Left lobe of liver (tissue), 2 donors: ENCODE data around the gene GPD1L. TPM values are rescaled to one million over a fixed set of nuclear protein-coding genes. Genes with fewer than 3 reads are reported as not detected.
"Not testable (repeated sequence)": the region's sequence is repeated elsewhere in the genome, so short reads cannot be mapped to it uniquely, and the experiment has no call there.

Source experiments
- ATAC-seq: fragments of 200-7000 bp; cut with Tn5 transposase; one replicate; pipeline ENCODE4 v1.9.1; 2020; ENCODE audit warnings: mild to moderate bottlenecking, moderate library complexity
- DNase-seq: peaks from one replicate; pipeline ENCODE4 v3.0.0-alpha.2; 2020; ENCODE audit warnings: low spot score
- total RNA-seq: library from RNA; stranded (reverse); gene quantifications from one replicate; pipeline ENCODE4 v1.2.1, GENCODE V29; 2021
- donor health status: DM: no; HTN: no; CAD: no; lungs with moderate emphysema.
- donor health status: DM: no; HTN: yes; CAD: no.

Gene GPD1L
- total RNA-seq, 1 donor from 2014 or later: 2.4 TPM

DNA sequence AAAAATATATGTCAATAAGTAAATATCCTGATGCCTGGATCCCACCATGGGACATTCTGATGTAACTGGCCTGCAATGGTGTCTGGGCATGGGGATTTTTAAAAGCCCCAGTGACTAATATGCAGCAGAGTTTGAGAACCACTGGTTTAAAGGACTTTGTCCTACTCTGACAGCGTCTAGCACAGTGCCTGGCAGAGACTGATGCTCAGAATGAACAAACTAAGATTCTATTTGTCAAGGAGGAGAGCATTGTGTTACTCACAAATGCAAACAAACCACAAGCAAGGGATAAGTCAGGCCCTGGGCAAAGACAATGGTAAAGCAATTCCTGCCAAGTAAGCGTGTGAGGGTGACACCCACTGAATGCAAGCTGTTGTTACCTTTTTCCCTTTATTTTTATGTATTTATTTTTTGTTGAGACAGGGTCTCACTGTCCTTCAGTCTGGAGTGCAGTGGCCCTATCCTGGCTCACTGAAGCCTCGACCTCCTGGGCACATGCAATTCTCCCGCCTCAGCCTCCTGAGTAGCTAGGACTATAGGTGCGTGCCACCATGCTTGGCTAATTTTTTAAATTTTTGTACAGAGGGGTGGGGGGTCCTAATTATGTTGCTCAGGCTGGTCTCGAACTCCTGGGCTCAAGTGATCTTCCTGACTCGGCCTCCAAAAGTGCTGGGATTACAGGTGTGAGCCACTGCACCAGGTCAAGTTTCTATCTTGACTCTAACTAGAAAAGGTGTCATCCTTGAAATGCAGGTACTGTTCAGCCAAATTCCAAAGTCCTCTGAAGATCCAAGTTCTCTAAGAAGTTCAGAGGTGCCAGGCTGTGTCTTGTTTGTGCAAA is 909 bp upstream of the GPD1L start:
- DNase-seq (no peak), ATAC-seq (no peak)

DNA sequence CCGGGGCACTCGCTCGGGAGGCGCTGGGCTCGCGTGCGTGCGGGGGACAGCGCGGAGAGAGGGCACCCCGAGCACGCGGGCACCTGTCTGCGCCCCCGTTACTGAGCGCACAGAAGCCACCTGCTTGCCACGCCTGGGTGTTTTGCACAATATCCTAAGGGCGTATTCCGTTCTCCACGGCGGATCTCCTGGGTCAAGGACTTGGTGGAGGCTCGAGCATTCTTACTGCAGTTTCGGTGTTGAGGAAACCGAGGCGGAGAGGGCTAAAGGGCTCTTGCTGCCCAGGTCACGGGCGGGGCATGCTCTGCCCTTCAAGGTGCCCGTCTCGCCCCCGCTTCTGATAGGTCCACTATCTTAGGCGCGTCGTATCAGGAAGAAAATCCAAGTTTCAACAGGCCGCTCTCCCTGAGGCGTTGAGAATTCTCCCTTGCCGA is 526 bp downstream of the GPD1L start:
- ATAC-seq (peak; percentile 31), DNase-seq (peak; percentile 51)

DNA sequence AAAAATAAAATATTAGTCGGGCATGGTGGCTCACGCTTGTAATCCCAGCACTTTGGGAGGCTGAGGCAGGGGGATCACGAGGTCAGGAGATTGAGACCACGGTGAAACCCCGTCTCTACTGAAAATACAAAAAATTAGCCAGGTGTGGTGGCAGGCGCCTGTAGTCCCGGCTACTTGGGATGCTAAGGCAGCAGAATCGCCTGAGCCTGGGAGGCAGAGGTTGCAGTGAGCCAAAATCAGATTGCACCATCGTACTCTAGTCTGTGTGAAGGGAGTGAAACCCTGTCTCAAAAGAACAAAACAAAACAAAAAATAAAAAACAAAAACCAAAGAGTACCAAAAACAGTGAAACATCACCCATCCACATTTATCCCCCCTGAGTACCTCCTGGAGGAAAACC is 1.8 kb downstream of the GPD1L start:
- not testable (repeated sequence) for DNase-seq, ATAC-seq

DNA sequence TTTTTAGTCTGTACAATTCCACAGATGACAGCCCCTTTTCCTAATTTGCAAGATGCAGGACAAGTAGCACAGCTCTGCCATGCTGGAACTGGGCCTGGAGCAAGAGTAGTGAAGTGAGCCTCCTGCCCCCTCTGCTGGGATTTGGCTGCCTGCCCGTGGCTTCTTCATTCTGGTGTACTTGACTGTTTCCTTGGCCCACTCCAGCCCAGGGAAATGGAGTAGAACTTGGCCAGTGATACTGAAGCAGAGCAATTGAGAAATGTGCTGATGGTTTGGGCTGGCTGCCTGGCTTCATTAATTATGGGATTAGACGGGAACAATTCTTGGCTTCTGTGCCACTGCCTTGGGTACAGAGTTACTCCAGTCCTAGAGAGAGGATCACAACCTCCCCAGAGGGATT is 2.8 kb downstream of the GPD1L start:
- peak; percentile 52 for DNase-seq
- no peak for ATAC-seq

DNA sequence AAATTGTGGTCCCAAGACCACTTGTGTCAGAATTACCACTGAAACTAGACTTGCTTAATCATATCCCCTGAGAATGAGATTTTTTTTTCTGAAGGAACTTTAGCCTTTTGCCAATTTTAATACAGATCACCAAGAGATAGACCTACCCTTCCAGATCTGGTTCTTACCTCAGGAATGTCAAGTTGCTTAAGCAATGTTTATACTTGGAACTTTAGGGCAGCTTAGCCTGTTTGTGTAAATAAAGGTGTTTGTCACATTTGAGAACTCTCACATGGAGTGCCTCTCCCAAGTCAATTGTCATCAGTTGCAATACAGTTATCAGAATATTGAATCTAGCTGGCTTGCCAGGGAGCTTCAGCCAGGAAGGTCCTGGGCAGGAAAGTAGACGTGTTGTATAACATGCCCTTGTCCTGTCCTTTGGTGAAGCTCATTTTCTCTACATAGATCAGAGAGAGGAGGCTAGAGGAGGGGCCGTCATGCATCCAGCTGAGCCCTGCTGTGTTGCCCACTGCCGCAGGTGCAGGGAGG is 3.9 kb downstream of the GPD1L start:
- DNase-seq (no peak), ATAC-seq (no peak)

DNA sequence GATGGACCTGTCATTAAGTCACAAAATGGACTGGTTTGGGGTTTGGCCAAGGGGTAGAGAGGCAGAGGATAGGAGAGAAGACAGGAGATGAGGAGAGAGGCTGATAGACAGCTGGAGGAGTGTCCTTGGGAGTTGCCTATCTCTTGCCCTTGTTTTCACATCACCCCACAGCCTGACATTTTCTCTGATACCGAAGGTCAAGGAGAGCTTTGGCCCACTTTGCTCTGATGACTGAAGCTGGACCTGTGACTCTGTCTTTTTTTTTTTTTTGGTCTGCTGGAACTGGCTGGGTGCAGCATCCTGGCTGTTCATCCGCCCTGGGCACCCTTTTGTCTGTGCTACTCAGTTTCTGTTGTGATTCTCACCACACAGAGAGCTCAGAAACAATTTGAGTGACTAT is 5.1 kb downstream of the GPD1L start:
- ATAC-seq (no peak), DNase-seq (no peak)

DNA sequence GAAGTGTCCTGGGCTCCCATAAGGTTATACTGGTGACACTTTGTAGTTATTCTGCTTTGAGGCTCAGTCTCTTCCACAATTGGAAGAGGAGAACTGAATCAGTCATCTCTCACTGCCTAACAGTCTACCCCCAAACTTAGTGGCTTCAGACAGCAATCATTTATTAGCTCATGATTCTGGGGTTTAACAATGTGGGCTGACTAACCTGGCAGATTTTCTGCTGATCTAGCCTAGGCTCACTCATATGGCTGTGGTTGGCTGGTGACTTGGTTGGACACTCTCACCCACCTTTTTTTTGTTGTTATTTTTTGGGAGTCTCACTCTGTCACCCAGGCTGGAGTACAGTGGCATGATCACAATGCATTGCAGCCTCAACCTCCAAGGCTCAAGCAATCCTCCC is 7.1 kb downstream of the GPD1L start:
- no peak for ATAC-seq
- no peak for DNase-seq

DNA sequence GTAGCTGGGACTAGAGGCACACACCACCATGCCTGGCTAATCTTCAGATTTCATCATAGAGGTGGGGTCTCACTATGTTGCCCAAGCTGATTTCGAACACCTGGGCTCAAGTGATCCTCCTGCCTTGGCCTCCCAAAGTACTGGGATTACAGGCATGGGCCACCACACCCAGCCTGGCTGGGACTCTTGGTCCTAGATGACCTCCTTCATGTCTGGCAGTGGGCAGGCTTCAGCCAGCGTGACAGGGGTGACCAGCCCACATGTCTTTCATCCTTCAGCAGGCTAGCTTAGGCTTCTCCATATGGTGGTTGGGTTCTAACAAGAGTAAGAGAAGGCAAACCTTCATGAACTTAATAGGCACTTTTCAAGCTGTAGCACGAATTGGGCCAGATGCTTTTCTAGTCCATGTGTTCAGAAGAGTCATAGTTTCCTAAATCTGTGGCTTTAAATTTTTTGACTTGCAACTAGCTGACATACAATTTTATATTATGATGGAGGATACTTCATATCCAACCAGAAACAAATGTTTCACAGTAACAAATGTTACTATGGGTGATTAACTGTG is 7.6 kb downstream of the GPD1L start:
- DNase-seq (no peak), ATAC-seq (no peak)

DNA sequence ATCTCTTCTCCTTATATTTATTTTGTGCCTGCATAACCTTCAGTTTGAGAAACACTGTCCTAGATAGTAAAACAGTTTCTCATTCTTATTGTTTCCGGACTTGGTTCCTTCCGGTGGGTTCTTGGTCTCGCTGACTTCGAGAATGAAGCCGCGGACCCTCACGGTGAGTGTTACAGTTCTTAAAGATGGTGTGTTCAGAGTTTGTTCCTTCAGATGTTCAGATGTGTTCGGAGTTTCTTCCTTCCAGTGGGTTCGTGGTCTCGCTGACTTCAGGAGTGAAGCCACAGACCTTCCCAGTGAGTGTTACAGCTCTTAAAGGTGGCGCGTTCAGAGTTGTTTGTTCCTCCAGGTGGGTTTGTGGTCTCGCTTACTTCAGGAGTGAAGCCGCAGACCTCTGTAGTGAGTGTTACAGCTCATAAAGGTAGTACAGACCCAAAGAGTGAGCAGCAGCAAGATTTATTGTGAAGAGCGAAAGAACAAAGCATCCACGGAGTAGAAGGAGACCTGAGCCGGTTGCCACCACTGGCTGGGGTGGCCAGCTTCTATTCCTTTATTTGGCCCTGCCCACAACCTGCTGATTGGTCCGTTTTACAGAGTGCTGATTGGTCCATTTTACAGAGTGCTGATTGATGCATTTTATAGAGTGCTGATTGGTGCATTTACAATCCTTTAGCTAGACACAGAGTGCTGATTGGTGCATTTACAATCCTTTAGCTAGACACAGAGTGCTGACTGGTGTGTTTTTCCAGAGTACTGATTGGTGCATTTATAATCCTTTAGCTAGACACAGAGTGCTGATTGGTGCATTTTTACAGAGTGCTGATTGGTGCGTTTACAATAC is 8.3 kb downstream of the GPD1L start:
- DNase-seq, ATAC-seq: not testable (repeated sequence)

DNA sequence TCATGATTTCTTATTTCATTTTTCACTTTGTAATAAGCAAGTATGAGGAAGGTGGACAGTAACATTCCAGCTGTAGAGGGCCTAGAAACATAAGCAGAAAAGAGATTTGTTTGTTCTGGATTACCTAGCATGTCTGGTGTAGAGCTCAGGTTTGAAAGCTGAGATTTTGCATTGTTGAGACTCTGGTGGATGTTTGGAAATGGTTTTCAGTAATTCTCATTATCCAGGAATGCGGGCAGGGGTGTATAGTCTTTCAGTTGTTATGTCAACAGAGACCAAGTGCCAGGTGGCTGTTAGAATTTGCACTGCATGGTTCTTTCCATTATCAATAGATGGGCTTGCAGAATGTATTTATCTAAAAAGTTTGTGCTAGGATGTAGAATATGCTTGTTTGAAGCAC is 10.9 kb downstream of the GPD1L start:
- ATAC-seq (no peak), DNase-seq (no peak)

DNA sequence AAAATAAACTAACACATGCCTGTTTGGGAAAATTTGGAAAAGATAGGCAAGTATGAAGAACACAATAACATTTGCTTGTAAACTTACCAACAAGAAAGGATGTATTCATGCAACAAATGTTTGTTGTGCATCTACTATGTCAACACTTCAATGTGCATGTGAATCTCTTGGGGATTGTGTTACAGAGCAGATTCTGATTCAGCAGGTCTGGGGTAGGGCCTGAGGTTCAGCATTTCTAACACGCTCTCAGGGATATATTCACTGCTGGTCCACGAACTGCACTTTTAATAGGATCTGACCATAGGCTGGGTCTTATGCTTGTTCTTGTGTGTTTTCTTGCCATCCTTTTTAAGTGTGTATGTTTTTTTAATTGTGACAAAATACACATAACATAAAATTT is 11.8 kb downstream of the GPD1L start:
- ATAC-seq (no peak), DNase-seq (no peak)

DNA sequence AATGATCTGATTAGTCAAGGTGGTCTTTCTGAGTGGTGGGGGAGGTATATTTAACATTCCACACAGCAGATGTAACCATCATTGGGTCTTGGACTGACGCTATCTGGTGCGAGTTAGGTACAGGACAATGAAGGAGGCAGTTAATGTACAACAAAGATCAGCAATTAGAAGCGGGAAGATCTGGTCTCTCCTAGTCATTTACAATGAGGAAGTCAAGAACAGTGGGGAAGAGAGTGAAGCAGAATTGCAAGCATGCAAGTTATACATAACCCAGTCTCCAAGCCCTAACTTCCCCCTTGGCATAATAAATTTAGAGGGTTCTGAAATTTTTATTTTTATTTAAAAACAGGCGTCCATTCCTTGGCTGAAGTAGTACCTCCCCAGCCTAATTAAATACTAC is 14.1 kb downstream of the GPD1L start:
- DNase-seq (no peak), ATAC-seq (peak; percentile 31)

DNA sequence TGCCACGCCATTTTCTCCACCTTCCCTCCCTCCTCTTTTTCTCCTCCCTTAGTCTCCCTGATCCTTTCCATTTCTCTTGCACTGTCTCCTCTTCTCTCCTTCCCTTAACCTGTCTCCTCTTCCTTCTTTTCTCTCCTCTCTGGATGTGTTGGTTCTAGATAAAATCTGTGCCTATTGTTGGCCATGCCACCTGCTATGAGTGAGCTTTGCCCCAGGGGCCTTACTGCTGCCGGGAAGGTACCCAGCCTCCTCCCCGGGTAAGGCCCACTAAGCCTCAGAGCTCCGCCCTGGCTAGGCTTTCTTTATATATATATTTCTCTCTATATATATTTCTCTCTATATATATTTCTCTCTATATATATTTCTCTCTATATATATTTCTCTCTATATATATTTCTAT is 14.7 kb downstream of the GPD1L start:
- ATAC-seq (no peak), DNase-seq (no peak)

DNA sequence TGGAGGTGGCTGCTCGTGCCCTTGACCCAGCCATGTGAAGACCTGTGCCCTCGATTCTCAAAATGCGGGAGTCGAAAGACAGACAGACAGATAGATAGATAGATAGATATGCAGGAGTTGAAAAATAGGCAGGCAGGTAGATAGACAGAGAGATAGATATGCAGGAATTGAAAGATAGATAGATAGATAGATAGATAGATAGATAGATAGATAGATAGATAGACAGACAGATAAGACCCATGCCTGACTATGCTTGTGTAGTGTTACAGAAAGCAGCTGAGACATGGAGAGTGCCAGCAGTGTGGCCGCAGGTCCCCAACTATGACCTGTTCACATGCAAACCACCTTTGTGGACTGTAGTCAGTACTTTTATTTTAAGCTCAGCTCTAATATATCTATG is 17.2 kb downstream of the GPD1L start:
- DNase-seq: no peak
- ATAC-seq: no peak

DNA sequence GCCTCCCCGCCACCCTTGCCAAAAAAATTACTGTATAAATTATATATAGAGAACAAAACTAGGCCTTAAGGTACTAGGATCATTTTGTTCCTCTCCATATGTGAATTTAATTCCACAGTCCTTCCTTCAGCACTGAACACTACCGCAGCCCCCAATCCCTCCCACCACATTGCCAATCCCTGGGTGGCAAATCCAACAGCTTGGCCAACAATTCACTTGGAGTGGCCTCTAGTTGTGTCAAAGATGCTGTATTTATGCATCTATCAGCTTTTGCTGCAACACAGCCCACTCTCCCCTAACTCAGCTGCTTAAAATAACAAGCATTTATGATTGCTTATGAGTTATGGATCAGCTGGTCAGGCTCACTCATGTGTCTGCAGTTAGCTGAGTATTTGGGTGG is 18.6 kb downstream of the GPD1L start:
- DNase-seq: no peak
- no peak for ATAC-seq

DNA sequence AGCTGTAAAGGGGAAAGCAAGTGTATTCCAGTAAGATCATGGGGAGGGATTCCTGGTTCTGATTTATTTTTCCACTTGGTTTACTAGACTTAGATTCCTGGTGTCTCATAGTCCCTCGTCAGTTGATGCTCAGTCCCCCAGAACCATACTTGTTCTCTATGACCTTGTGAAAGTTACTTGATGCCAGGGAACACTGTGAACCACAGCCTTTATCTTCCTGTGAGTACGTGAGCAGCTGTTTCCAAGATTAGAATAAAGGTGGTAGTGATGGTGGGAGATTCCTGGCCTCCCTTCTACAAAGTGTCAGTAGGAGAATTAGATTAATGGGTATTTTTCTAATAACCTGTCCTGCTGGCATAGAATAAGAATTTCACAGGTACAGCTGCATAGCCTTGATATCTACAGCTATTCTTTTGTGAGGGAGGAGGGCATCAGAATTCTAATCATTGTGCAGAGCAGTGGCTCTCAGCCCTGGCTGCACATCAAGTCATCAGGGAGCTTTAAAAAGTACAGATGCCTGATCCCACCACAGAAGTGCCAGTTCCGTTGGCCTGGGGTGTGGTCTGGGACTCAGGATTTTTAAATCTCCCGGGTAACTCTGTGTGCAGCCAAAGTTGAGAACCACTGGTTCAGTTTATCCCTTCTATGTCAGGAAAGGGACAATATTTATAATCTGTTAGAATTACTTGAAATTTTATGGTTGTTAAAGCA is 20.0 kb downstream of the GPD1L start:
- ATAC-seq: no peak
- DNase-seq: no peak

DNA sequence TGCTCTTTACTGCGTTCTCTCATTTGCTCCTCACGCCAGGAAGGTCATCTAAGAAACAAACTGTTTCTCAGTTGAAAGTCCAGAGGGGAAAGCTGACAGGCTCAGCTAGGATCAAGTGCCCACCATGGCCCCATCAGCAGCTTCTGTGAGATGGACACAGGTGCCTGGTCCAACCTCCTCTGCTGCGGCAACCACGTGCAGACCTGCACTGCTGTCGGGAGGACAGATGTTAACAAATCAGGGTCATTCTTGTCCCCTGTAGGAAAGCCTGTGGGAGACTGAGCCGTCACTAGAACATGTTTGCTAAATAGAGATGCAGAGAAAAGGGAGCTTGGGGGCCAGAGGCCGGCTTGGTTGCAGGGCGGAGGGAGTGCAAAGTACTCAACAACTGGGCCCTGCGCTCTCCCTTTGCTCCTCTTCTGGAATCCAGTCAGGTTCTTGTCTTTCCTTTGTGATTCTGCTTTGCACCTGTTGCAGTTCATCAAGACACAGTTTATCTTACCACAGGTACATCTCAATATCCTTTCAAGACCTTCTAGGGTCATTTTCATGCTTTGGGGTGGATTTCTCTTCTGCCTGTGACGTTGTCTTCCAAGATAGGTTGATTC is 20.9 kb downstream of the GPD1L start:
- no peak for DNase-seq
- no peak for ATAC-seq

DNA sequence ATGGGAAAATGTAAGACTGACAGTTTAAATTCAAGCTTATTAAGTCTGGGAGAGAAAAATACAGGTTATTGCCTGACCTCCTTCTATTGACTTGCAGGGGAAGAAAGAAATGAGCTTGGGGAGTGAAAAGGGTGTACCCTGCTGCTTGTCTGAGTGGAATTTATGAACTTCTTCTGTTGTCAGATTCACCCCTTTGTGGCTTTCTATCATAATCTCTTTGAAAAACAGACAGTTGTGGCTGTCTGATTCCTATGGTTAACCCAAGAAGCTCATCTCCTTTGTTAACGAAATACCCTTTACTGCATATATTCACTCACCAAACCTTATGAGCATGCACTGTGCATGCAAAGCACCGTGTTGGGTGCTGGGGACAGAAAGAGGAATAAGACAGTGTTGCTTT is 22.5 kb downstream of the GPD1L start:
- DNase-seq (no peak), ATAC-seq (no peak)

DNA sequence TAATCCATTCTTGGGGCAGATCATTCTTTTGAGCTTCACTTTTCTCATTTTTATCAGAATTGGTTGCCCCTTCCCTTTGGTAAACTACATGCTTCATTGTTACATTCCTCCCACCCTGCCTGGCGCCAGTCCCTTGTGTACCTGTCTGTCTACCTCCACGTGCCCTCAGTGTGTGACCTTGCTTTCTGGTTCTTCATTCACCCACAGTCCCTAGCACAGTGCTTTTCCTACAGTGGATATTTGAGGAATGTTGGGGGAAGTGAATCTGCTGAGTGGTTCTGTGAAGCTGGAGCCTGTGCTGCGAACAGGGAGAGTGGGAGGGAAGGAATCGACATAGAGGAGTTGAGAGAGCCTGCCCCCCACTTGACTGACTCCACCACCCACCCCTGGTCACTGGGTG is 23.4 kb downstream of the GPD1L start:
- ATAC-seq: no peak
- no peak for DNase-seq

DNA sequence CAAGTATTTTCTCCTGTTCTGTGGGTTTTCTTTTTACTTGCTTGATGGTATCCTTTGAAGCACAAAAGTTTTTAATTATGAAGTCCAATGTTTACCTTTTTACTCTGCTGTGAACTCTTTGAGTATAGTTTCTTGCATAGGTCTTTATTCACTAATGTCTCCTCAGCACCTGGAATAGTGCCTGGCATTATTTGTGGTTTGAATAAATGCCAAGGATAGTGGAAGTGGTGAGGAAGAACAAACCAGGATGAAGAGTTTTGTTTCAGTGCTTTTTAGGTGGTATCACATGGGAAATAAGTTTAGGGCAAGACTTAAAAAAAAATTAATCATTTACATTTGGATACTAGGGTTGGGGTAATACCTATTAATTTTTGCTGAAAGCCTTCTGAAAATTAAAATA is 25.7 kb downstream of the GPD1L start:
- no peak for DNase-seq
- ATAC-seq: no peak

DNA sequence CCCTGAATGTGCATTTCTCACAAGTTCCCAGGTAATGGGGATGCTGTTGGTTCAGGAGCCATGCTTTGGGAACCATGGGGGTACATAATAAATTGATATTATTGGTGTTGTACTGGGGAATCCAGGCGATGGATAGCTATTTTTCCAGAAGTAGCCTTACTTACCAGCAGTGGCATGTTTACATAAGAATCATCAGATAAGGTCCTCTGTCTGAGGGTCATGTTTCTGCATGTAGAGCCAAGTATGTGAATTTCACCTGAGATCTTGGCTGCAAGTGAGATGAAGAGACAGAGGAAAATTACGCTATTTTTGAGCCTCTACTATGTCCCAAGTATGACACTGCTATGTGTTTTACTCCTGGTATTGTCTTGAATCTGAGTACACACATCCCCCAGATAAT is 26.3 kb downstream of the GPD1L start:
- DNase-seq (no peak), ATAC-seq (no peak)
